Amniotic epithelial cell (primary cell): ENCODE results near the gene CAMKMT.
A peak's percentile ranks its signal among the peaks of the same experiment; 100 is the strongest.
"Not testable (repeated sequence)": the region's sequence is repeated elsewhere in the genome, so short reads cannot be mapped to it uniquely, and the experiment has no call there.

Experiments
- DNase-seq: peaks from one replicate; pipeline ENCODE4 v3.0.0-alpha.2; 2010; ENCODE audit warnings: low read depth

CAMKMT gene

GRCh38 chr2:44505664-44506063, 143.9 kb downstream of the CAMKMT start:
- not testable (repeated sequence) for DNase-seq

GRCh38 chr2:44510246-44510645, 148.5 kb downstream of the CAMKMT start:
- DNase-seq = no peak

GRCh38 chr2:44515416-44515815, 153.7 kb downstream of the CAMKMT start:
- peak; percentile 24 for DNase-seq

- no peak for DNase-seq
Observed at GRCh38 chr2:44519026-44519425, 157.3 kb downstream of the CAMKMT start.

GRCh38 chr2:44522846-44523245, 161.1 kb downstream of the CAMKMT start:
- no peak for DNase-seq

- DNase-seq = no peak
Observed at GRCh38 chr2:44524347-44524926, 162.7 kb downstream of the CAMKMT start.

- DNase-seq = no peak
Observed at GRCh38 chr2:44526352-44526751, 164.6 kb downstream of the CAMKMT start.

GRCh38 chr2:44528595-44528994, 166.8 kb downstream of the CAMKMT start:
- peak; percentile 88 for DNase-seq

- no peak for DNase-seq
Observed at GRCh38 chr2:44529448-44529847, 167.7 kb downstream of the CAMKMT start.

- no peak for DNase-seq
Observed at GRCh38 chr2:44531289-44531688, 169.5 kb downstream of the CAMKMT start.

- no peak for DNase-seq
Observed at GRCh38 chr2:44532031-44532430, 170.3 kb downstream of the CAMKMT start.

GRCh38 chr2:44533508-44533907, 171.8 kb downstream of the CAMKMT start:
- DNase-seq = no peak

GRCh38 chr2:44535376-44535775, 173.6 kb downstream of the CAMKMT start:
- DNase-seq = peak; percentile 16

- peak; percentile 16 for DNase-seq
Observed at GRCh38 chr2:44537264-44537663, 175.5 kb downstream of the CAMKMT start.

GRCh38 chr2:44542520-44542919, 180.8 kb downstream of the CAMKMT start:
- DNase-seq = no peak

- DNase-seq = no peak
Observed at GRCh38 chr2:44543773-44544725, 182.3 kb downstream of the CAMKMT start.

- no peak for DNase-seq
Observed at GRCh38 chr2:44545005-44545404, 183.3 kb downstream of the CAMKMT start.

- no peak for DNase-seq
Observed at GRCh38 chr2:44546459-44547127, 184.8 kb downstream of the CAMKMT start.

GRCh38 chr2:44547718-44548117, 186.0 kb downstream of the CAMKMT start:
- no peak for DNase-seq

GRCh38 chr2:44548221-44549098, 186.7 kb downstream of the CAMKMT start:
- no peak for DNase-seq

- peak; percentile 54 for DNase-seq
Observed at GRCh38 chr2:44549099-44549471, 187.3 kb downstream of the CAMKMT start.

- no peak for DNase-seq
Observed at GRCh38 chr2:44549856-44550255, 188.1 kb downstream of the CAMKMT start.
